GM21786 (cell line): ENCODE results near the gene MOB1B.
"Not testable (repeated sequence)": the region's sequence is repeated elsewhere in the genome, so short reads cannot be mapped to it uniquely, and the experiment has no call there.

ENCODE experiments used
- ATAC-seq: cut with Tn5 transposase; IDR thresholded peaks from one replicate; pipeline ENCODE4 v1.9.1; 2021; ENCODE audit not compliant: unreplicated experiment

Gene MOB1B

DNA sequence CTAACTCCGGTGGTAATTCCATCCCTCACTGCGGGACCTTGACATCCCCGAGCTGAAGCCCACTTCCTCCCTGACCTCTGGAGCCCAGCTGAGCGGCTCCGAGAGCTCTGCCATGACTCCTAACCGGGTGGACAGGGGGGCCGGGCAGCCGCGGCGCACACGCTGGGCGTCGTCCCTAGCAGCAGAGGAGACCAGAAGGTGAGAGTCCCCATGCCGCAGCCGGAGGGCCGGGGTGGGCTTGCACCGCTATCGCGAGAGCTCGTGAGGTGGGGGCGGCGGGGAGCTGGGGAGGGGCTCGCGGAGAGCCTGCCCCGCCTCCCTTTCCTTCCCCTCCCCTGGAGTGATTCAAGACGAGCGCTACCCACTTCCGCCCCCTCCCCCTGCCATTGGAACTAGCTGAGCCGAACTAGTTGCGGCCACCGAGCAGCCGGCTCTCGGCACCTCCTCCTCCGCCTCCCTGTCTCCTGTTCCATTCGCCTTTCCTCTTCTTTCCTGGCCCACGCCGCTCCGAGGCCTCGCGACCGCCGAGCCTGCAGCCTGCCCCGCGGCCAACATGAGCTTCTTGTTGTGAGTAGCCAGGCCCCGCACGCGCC is at the start of gene MOB1B:
MOB1B (plus strand) TSS at position 386 of the 593 bp plus-strand sequence; CDS start at position 554, 168 bp downstream.
- peak; percentile 92 for ATAC-seq

DNA sequence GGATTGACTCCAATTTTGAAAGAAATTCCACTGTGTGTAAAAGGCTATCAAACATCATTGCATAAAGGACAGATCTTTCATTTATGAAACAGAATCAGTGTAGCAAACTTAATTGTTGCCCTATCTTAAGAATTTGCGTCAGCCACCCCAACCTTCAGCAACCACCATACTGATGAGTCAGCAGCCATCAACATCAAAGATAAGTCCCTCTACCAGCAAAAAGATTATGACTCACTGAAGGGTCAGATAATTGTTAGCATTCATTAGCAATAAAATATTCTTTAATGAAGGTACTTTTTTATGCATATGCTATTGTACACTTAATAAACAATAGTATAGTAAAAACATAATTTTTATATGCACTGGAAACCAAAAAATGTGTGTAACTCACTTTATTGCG is 46.7 kb upstream of the MOB1B start:
- ATAC-seq, result no peak

DNA sequence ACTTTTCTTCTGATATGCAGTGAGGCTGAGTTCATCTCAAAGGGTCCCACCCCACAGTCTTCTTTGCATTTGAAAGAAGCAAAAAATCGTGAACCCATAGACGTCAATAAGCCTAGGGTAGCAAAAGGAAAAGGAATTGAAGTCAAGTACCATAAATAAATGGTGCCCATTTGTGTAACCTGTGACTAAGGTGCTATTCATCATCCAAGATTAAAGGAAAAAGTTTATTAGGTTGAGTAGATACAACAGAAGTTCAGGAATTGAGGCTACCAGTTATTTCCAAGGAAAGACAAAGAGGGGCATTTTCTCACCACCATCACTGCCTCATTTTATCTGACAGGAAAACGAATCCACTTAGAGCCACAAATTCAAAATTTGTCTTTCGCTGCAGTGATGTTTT is 43.7 kb upstream of the MOB1B start:
- ATAC-seq, result no peak

DNA sequence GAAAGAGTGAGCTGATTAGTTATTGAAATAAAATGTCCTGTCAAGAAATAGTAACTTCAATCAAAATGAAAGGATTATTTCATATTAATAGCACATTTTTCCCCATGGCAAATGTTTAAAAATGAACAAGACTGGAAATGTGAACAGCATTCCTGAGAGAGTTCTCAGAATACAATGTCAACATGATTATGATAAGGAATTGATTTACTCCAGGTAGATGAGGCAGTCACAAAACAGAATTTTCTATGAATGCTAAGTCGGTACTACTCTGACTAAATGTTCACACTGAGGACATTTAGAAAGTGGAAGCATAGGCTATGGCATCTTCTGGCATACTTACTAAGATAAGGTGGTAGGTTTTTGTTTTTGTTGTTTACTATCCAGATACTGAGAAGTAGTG is 43.1 kb upstream of the MOB1B start:
- ATAC-seq, result no peak

DNA sequence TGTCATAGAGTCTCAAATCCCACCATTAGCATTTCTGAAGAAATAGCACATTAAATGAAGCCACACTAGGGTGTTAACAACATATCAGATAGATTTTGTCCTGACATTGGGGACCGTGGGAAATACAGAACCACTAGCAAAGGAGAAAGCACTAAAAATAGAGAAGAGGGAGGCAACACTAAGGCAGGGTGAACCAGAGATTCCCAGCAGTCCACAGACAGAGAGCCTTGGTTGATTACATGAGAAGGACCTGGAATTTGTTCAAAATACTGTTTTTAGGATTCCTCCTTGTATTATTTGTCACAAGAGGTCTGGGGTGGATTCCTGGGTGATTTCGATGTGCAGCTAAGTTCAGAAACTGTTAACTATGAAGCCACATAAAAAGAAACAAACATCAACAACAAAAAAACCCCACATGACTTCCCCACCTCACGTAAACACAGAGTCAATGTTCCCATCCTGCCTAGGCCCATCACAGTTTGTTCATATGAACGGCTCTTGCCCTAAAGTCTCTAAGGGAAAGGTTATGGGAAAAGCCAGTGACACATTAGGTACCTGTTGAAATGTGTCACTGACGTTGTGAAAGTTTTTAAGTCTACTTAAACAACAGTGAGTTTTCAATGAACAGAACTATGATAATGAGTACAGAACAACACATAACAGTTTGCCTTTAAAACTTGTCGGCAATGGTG is 38.9 kb upstream of the MOB1B start:
- peak; percentile 67 for ATAC-seq

DNA sequence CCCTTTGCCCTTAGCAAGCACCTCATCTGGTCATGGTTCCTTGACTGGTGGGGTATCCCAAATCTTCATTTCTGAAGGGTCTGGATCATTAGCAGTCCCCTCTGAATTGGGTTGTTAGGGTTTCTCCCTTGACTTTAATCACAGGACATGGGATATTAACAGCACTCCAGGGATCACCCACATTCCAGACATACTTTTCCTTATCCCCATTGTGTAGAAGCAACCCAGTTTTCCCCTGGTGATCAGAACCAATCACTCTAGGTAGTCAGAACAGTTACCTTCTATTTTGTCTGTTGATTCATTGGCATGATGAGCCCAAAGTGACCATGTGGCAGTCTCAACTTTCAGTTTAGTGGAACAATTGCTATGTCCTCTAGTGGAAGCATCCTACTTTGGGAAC is 33.4 kb upstream of the MOB1B start:
- ATAC-seq, result no peak

DNA sequence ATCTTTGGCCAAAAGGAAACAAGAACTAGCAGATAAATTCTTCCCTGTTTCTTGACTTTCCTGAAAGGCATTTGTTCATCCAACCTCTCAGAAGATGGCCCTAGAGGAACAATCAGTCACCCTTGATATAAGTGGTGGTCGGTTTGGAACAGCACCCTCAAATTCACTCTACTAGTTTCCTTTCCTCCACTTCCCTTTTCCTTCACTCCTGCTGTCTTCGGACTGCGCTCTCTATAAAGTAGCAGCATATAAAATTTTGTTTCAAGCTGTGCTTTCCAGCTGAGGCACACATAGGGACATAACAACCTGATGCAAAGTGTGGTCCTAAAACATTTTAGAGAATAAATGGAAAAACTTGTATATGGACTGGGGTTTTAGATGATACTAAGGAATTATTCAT is 29.0 kb upstream of the MOB1B start:
- ATAC-seq, result no peak

DNA sequence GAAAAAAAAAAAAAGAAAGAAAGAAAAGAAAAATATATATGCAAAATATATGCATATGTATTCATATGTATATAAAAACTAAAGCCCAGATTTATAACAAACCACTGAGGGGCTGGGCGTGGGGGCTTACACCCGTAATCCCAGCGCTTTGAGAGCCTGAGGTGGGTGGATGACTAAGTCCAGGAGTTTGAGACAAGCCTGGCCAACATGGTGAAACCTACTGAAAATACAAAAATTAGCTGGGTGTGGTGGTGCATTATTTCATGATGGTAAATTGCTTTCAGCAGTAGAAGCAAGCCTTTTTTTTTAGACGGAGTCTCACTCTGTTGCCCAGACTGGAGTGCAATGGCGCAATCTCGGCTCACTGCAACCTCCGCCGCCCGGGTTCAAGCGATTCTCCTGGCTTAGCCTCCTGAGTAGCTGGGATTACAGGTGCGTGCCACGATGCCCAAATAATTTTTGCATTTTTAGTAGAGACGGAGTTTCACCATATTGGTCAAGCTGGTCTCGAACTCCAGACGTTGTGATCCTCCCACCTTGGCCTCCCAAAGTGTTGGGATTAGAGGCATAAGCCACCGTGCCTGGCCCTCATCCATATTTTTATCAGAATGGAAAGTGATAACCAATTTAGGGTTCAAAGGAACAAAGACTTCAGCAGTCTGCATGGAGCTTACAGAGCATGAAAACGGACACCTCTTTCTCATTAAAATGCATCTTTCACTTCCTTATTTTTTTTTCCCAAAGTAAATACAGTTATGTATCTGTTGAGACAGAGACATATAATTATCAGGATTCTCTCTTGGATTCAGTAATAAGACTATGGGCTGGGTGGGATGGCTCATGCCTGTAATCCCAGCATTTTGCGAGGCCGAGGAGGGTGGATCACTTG is 27.7 kb upstream of the MOB1B start:
- ATAC-seq, result peak; percentile 84

DNA sequence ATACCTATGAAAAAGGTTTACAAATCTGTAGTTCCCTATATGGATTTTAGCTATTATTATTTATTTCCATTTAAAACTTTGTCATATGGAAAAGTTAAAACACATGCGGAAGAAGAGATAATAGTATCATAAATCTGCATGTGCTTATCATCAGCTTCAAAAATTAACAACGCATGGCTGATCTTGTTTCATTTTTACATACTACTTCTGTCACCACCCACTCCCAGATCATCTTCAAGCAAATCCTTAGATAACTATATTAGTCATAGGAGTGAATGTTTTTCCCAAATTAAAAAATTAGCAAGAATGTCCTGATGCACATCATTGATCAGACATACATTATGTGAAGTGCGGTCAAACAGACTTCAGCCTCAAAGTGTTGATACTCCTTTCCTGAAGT is 24.6 kb upstream of the MOB1B start:
- no peak for ATAC-seq

DNA sequence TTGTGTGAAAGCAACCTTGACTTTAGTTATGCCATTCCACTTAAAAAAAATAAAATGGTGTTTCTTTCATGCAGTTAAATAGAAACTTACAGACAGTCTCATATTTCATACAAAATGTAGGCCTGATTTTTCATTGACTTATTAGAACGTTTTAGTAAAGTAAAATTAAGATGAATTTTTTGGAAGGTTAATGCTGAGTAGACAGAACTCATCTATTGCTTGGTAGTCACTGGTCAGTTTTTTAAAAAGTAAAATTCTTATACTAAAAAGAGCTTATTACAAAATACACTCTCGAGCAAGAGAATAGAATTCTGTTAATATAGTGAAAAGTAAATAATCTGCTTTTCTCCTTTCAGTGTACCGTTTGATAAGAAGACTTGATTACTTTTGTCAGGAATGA is 21.4 kb upstream of the MOB1B start:
- no peak for ATAC-seq

DNA sequence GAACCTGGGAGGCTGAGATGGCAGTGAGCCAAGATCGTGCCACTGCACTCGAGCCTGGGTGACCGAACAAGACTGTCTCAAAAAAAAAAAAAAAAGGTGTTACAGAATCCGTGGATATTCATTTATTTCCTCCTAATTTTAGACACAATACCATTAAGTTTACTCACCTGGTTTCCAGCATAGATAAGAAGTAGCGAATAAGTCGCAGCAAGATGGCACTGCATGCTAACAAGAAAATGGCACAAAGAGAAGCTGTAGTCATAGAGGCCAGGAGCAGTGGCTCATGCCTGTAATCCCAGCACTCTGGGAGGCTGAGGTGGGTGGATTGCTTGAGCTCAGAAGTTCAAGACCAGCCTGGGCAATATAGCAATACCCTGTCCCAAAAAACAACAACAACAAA is 17.0 kb upstream of the MOB1B start:
- no peak for ATAC-seq

DNA sequence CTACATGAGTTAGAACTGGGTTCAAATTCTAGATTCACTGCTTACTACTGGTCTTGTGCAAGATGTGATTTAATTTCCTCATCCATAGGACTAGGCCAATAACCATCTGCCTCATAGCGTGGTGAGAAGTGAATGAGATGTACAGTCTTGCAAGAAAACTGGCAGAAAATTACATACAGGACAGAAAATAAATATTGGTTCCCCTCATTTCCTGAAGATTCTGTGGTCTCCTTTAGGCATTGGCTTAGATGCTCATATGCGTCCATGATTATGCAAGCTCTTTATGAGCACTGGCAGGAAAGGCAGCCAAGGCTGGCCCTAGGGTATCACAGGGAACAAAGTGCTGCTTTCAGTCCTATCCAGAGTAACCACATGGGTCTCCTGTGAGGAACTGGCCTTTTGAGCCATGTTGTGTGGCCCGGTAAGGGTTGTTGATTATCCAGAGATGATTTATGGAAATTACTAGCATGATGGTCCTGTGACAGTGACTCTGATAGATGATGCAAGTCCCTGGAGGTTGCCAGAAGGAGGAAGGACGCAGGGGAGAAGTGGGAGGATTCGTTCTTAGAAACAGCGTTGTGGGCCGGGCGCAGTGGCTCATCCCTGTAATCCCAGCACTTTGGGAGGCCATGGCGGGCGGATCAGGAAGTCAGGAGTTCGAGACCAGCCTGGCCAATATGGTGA is 9.9 kb upstream of the MOB1B start:
- no peak for ATAC-seq

DNA sequence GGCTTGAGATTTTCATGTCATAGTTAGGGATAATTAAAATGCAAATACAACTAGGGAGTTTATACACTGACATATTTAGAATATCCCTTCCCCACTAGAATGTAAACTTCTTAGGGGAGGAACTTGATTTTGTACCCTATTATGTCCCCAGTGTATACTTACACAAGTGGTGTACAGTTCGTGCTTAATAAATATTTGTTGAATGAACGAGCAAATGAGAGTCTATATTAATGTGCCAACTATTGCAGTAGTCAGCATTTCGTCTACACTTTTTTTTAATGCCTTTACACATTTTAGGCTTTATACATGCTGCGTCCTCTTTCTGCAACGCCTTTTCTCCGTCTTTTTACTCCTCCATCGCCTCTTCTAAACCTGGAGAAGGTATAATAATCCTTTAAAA is 8.4 kb upstream of the MOB1B start:
- ATAC-seq, result no peak

DNA sequence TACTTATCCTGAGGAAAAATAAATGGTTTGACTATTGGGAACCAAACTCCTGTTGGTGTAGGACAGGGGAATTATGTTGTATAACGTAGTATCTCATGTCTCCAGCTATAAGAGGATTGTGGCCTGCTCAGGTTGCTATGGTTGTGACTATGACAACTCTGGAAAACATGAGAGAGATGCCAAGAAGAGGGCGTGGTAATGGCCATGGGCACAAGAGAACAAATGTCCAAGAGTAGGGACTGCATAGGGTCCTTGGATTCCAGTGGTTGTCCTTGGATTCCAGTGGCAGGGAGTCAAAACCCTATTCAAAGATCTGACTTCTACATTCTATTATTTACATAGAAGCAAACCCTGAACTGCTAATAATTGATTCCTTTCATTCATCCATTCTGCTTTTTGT is 6.8 kb upstream of the MOB1B start:
- no peak for ATAC-seq

DNA sequence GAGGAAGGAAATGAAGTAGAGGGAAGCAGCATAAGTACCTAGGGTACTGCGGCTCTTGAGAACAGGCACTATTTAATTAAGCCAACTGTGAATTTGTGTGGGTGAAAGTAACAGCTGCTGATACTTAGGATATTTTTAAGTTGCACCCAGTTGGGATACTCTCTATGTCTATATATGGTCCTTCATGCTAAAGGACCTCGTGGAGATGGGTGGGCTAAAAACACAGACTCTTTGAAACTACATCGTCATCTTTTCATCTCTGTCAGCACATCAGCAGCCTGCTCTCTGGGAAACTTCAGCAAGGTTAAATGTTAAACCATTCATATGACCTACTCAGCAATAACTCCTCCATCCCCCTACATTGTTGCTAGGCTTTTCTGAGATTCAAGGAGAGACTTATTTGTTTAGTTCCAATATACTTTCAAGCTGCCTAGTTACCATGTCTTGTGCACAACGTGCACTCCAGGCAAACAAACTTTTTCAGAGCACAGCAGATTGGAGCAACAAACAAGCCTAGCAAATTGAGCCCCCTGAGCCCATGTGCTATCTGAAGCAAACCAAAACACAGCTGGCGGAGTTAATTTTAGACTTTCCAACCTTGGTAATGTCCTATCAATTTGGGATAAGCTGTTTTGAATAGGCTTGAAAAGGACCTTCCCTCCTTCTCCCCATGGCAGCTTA is 6.2 kb upstream of the MOB1B start:
- peak; percentile 66 for ATAC-seq

DNA sequence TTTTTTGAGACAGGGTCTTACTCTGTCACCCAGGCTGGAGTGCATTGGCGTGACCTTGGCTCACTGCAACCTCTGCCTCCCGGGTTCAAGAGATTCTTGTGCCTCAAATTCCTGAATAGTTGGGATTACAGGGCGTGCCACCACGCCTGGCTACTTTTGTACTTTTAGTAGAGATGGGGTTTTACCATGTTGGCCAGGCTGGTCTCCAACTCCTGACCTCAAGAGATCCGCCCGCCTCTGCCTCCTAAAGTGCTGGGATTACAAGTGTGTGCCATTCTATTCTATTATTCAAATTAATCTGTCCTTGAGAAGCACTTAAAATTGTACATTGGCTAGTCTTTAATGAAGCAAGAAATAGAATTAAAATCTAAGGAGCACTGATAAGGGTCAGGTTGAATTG is 3.6 kb upstream of the MOB1B start:
- not testable (repeated sequence) for ATAC-seq

DNA sequence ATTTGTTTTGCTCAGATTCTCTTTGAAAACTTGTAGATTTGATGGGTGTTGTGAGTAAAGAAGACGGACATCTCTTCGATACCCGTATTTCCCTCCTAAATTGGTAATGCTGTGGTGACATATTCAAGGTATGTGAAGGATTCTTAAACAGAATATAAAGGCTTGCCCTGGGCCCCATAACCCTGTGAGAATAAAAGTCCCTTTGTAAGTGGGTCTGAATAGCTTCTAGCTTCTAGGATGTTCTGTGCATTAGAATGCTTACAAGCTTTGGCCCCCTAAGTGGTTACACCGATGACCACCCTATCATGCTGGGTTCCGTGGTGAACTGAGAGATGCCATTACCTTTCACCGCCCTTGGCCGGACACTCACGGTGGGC is 574 bp upstream of the MOB1B start:
- ATAC-seq, result no peak

DNA sequence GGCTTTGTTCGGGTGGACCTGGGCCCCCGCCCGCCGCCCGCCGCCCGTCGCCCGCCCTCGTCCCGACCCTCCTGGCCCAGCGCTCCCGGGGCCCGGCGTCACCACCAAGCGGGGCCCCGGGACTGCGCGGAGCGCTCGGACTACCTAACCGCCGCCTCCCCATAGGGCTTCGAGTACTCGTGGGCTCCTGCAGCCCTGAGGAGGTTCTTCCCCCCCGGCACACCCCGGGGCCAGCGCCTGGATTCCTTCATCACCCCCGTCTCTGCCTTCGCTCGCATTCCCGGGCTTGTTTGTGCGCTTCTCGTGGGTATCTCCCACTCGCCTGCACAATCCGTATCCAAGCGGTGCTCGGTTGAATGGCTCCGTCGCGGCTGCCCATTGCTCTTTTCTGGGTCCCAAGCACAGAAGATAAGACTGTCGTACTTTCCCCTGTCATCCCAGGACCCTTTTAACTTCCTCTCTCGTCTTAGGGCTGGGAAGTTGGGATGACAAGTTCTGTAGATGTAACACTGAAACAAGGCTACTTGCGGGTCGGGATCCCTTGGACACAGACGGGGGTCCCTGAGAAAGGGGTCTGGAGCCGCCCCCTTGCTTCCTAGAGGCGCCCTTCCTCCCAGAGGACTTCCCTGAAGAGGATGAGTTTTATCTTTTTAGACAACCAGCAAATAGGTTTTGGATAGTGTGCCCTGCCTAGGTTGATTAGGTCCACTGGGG is 565 bp downstream of the MOB1B start:
- peak; percentile 36 for ATAC-seq

DNA sequence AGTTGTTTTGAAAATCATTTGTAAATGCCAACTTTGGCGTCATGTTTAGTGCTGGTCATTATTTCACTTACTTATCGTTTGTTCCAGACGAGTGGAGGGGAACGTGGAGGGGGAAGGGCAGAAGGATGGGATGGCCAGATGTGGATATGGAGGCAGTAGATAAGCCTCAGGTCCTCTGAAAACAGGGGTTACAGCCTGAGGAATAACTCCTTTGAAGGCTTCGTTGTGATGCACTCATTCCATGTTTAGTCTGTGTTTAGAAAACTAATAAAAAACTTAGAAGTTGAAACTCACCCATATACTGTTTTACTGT is 1.1 kb downstream of the MOB1B start:
- no peak for ATAC-seq

DNA sequence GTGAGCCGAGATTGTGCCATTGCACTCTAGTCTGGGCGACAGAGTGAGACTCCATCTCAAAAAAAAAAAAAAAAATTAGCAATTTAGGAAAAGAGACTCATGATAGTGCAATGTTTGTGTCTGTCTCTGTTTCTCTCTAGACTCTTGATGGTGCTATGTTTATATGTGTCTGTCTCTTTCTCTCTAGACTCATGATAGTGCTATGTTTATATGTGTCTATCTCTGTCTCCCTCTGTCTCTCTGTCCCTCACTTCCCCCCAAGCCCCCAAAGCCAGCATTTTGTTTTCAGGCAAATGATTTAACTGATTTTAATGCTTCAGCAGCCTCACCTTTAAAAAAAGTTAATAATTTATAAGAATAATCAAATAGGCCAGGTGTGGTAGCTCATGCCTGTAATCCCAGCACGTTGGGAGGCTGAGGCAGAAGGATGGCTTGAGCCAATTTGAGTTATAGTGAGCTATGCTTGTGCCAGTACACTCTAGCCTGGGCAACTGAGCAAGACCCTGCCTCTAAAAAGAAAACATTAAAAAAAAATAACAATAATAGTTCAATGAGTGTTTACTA is 6.9 kb downstream of the MOB1B start:
- ATAC-seq, result no peak
